Epithelial cell of esophagus (primary cell): ENCODE data around the gene TEPSIN.

Experiments
- DNase-seq: peaks from one replicate; pipeline ENCODE4 v3.0.0; 2010; ENCODE audit warnings: low read depth
- H3K4me3 ChIP-seq: 2 replicates; pipeline ENCODE4 v1.5.1; 2011; ENCODE audit warnings: mild to moderate bottlenecking, low read length, control low read depth
- TF ChIP-seq, protein P1 (sequence below): IDR thresholded peaks from 2 replicates; pipeline ENCODE4 v1.5.1; 2011; ENCODE audit warnings: low read depth, mild to moderate bottlenecking, low read length, control low read depth, inconsistent platforms; ENCODE audit not compliant: insufficient read depth; ENCODE audit errors: missing control alignments

The TEPSIN gene

DNA sequence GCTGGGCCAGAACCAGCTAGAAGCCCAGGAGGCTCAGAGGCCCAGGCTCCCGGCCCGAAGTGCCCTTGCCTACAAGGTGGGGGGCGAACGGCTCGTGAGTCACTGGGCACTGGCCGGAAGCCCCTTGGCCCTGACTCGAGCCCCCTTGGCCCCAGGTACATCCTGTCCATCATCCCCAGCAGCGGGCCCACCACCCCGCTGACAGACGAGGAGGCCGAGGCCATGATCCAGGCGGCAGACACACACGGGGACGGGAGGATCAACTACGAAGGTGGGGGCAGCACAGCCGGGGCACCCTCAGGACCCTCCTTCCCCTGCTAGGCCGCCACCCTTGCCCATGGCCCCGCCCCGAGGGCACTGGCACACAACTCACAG is 57.1 kb downstream of the TEPSIN start:
- no peak overlapping the region for H3K4me3 ChIP-seq
- DNase-seq, result no peak
- TF ChIP-seq, protein P1, sequence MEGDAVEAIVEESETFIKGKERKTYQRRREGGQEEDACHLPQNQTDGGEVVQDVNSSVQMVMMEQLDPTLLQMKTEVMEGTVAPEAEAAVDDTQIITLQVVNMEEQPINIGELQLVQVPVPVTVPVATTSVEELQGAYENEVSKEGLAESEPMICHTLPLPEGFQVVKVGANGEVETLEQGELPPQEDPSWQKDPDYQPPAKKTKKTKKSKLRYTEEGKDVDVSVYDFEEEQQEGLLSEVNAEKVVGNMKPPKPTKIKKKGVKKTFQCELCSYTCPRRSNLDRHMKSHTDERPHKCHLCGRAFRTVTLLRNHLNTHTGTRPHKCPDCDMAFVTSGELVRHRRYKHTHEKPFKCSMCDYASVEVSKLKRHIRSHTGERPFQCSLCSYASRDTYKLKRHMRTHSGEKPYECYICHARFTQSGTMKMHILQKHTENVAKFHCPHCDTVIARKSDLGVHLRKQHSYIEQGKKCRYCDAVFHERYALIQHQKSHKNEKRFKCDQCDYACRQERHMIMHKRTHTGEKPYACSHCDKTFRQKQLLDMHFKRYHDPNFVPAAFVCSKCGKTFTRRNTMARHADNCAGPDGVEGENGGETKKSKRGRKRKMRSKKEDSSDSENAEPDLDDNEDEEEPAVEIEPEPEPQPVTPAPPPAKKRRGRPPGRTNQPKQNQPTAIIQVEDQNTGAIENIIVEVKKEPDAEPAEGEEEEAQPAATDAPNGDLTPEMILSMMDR, result no peak

GRCh38 chr17:81180836-81181810 is 57.7 kb downstream of the TEPSIN start:
- no peak for DNase-seq

DNA sequence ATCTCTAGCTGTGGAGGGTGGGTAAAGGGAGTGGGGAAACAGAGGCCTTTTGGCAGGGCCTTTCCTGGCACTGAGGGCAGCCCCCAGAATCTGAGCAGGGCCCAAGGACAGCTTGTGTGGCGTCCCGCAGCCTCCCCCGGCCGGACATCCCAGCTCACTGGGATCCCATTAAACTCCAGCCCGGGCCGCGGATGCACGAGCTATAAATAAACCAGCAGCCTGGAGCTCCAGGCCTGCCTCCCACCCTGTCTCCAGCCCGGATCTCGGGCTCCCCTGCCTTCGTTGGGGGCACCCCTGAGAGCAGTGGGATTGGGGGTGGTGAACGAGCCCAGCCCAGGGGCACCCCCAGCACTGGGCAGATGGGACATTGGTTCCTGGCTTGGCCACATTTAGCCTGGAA is 59.0 kb downstream of the TEPSIN start:
- DNase-seq, result no peak
- H3K4me3 ChIP-seq, result no peak overlapping the region
- TF ChIP-seq, protein P1, result no peak

More at GRCh38 chr17:81180836-81181810, 57.7 kb downstream of the TEPSIN start:
- TF ChIP-seq, protein P1, result no peak
- no peak overlapping the region for H3K4me3 ChIP-seq

GRCh38 chr17:81179220-81179619 is 59.6 kb downstream of the TEPSIN start:
- DNase-seq, result no peak
- TF ChIP-seq, protein P1, result no peak
- no peak overlapping the region for H3K4me3 ChIP-seq
